Neural crest cell (in vitro differentiated cells): ENCODE measurements around the gene PKN2. TPM values are rescaled to one million over a fixed set of nuclear protein-coding genes. Genes with fewer than 3 reads are reported as not detected.

Experiments used
- DNase-seq: peaks from one replicate; pipeline ENCODE4 v3.0.0; 2021; ENCODE audit warnings: low read depth, mixed read lengths, low spot score
- H3K27ac Mint-ChIP-seq: one replicate; pipeline ENCODE4 v1.8.0; 2021; ENCODE audit warnings: mild to moderate bottlenecking, mixed read lengths; ENCODE audit not compliant: unreplicated experiment
- H3K27me3 Mint-ChIP-seq: 2 replicates; pipeline ENCODE4 v1.8.0; 2021; ENCODE audit warnings: low read depth, mild to moderate bottlenecking, mixed read lengths
- H3K36me3 Mint-ChIP-seq: 2 replicates; pipeline ENCODE4 v1.8.0; 2021; ENCODE audit warnings: low read depth, mild to moderate bottlenecking, mixed read lengths
- H3K4me1 Mint-ChIP-seq: 2 replicates; pipeline ENCODE4 v1.8.0; 2021; ENCODE audit warnings: mixed read lengths
- H3K4me3 Mint-ChIP-seq: one replicate; pipeline ENCODE4 v1.8.0; 2021; ENCODE audit warnings: mild to moderate bottlenecking, mixed read lengths
- H3K9me3 Mint-ChIP-seq: 2 replicates; pipeline ENCODE4 v1.8.0; 2021; ENCODE audit warnings: mixed read lengths
- CTCF ChIP-seq: fragments of 200-600 bp; sonication (generic); conservative IDR thresholded peaks from 2 replicates; pipeline ENCODE4 v1.5.0; 2021; ENCODE audit warnings: antibody characterized with exemption, mild to moderate bottlenecking
- total RNA-seq: library from RNA; stranded (reverse); gene quantifications from 2 replicates; pipeline ENCODE4 v1.2.1, GENCODE V29; 2021

The PKN2 gene
- total RNA-seq, 1 donor from 2014 or later = 45.8 TPM

GRCh38 chr1:88661951-88662699 lies 21.9 kb upstream of the PKN2 start:
- DNase-seq = no peak
- H3K4me1 Mint-ChIP-seq = peaks cover 9% of the 10 kb centered on the region
- H3K27me3 Mint-ChIP-seq = no peaks in the 10 kb centered on the region
- TF ChIP-seq CTCF = no peak
- H3K27ac Mint-ChIP-seq = no peak overlapping the region
- no peak overlapping the region for H3K4me3 Mint-ChIP-seq
- no peaks in the 10 kb centered on the region for H3K9me3 Mint-ChIP-seq
- no peaks in the 10 kb centered on the region for H3K36me3 Mint-ChIP-seq

GRCh38 chr1:88662723-88663122 lies 21.4 kb upstream of the PKN2 start:
- Mint-ChIP-seq H3K9me3 (no peaks in the 10 kb centered on the region), H3K27me3 (no peaks in the 10 kb centered on the region), H3K4me1 (peaks cover 9% of the 10 kb centered on the region), H3K27ac (no peak overlapping the region), H3K36me3 (no peaks in the 10 kb centered on the region), H3K4me3 (no peak overlapping the region)
- no peak for TF ChIP-seq CTCF
- no peak for DNase-seq

- no peak for DNase-seq
- H3K27ac Mint-ChIP-seq = no peak overlapping the region
- H3K4me1 Mint-ChIP-seq = no peaks in the 10 kb centered on the region
- TF ChIP-seq CTCF = no peak
- H3K9me3 Mint-ChIP-seq = no peaks in the 10 kb centered on the region
- peaks cover 2% of the 10 kb centered on the region for H3K27me3 Mint-ChIP-seq
- H3K4me3 Mint-ChIP-seq = no peak overlapping the region
- H3K36me3 Mint-ChIP-seq = no peaks in the 10 kb centered on the region
Measured at GRCh38 chr1:88668405-88668804, 15.7 kb upstream of the PKN2 start.

GRCh38 chr1:88670462-88670861 lies 13.6 kb upstream of the PKN2 start:
- Mint-ChIP-seq H3K27ac (no peak overlapping the region), H3K27me3 (peaks cover 2% of the 10 kb centered on the region), H3K9me3 (no peaks in the 10 kb centered on the region), H3K4me3 (no peak overlapping the region), H3K4me1 (no peaks in the 10 kb centered on the region), H3K36me3 (no peaks in the 10 kb centered on the region)
- no peak for TF ChIP-seq CTCF
- DNase-seq = no peak

- Mint-ChIP-seq H3K9me3 (no peaks in the 10 kb centered on the region), H3K4me1 (no peaks in the 10 kb centered on the region), H3K27ac (no peak overlapping the region), H3K36me3 (no peaks in the 10 kb centered on the region), H3K27me3 (peaks cover 2% of the 10 kb centered on the region), H3K4me3 (no peak overlapping the region)
- DNase-seq = no peak
- no peak for TF ChIP-seq CTCF
Measured at GRCh38 chr1:88673446-88673845, 10.6 kb upstream of the PKN2 start.
